ENCODE measurements around the gene GAK. TPM values are rescaled to one million over a fixed set of nuclear protein-coding genes. Genes with fewer than 3 reads are reported as not detected.
A peak's percentile ranks its signal among the peaks of the same experiment; 100 is the strongest.

GAK gene
- total and polyA plus RNA-seq, 10 donors, result 112 to 249 (median 190) TPM

DNA sequence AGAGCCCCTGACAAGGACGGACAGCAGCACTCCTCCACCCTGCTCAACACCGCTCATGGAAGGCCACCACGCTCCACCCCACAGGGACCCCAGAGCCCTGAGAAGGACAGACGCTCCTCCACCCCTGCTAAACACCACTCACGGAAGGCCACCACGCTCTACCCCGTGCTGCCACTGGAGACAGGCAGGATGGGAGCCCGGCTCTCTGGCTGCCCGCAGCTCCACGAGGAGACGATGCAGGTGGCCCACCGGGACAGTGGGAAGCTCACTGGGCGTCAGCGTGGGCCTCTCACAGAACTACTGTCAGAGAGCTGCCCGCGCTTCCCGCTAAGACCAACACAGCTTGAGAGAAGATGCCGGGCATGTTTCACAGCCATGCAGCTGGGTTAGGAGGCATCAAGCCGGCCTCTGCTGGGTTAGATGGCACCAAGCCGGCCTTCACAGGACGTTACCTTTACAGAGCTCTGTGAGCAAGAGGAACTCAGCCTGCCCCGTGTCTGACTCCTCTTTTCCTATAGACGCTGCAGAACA, 20.8 kb downstream of the GAK start:
- Histone ChIP-seq H3K4me1 (peaks cover 8 to 42% (median 25%) of the 10 kb centered on the region in 6 donors), H3K27me3 (replicated peaks in 1 of 7) (no peaks in the 10 kb centered on the region), H3K4me3 (no peak overlapping the region), H3K27ac (no peak overlapping the region), H3K36me3 (peaks cover 0 to 73% (median 44%) of the 10 kb centered on the region in 6 donors), H3K9me3 (no peaks in the 10 kb centered on the region)
- intact Hi-C loops (cut with DNase I; ENCODE audit: low total_unique reads), result no loop called here
- TF ChIP-seq, protein P1, sequence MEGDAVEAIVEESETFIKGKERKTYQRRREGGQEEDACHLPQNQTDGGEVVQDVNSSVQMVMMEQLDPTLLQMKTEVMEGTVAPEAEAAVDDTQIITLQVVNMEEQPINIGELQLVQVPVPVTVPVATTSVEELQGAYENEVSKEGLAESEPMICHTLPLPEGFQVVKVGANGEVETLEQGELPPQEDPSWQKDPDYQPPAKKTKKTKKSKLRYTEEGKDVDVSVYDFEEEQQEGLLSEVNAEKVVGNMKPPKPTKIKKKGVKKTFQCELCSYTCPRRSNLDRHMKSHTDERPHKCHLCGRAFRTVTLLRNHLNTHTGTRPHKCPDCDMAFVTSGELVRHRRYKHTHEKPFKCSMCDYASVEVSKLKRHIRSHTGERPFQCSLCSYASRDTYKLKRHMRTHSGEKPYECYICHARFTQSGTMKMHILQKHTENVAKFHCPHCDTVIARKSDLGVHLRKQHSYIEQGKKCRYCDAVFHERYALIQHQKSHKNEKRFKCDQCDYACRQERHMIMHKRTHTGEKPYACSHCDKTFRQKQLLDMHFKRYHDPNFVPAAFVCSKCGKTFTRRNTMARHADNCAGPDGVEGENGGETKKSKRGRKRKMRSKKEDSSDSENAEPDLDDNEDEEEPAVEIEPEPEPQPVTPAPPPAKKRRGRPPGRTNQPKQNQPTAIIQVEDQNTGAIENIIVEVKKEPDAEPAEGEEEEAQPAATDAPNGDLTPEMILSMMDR (IDR thresholded peaks at IDR 0.05 in 8 of 11, conservative IDR thresholded peaks at IDR 0.05 in 3 of 11), result no peak
- TF ChIP-seq POLR2AphosphoS5 (IDR thresholded peaks at IDR 0.05), result peak in 1 of 3 donors; percentile 10
- peak; percentile 65 for DNase-seq
- WGBS, 5 donors, result 94 to 98% (median 97%) methylated on average over 5 to 23 of the region's 23 CpGs

DNA sequence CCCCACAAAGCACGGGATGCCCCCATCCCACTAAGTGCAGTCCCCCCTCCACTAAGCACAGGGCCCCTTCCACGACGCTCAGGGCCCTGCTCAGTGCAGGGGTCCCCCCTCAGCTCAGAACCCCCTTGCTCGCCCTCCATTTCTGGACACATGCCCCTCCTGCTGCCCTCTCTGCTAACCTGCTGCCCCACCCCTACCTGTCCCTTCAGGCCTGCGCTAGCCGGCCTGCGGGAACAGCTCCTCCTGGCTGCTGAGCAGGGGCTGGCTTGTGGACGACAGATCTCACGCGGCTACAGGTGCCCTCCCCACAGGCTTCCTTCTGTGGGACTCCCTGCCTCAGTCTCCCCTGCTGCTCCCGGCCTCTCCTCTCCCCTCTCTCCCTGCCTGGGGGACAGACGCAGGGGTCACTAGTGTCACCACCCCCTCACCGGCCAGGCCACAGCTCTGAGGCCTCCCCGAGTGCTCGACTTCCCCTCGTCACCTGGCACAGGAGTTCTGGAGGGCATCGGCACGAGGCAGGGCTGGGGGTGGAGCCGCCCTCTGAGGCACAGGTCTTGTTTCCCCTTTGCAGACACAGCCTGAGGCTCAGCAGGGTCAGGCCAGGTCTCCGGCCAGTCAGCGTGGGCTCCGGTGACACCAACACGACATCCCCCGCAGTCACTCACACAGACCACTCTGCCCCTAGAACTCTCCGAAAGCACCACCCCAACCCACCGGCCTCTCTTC, 21.6 kb downstream of the GAK start:
- peaks cover 5 to 35% (median 18%) of the 10 kb centered on the region in 6 donors for H3K4me1 ChIP-seq
- peak in 1 of 3 donors; percentile 42 for TF ChIP-seq POLR2AphosphoS5 (IDR thresholded peaks at IDR 0.05)
- TF ChIP-seq, protein P1 (IDR thresholded peaks at IDR 0.05 in 8 of 11, conservative IDR thresholded peaks at IDR 0.05 in 3 of 11), result no peak
- no peaks in the 10 kb centered on the region for H3K9me3 ChIP-seq
- H3K27me3 ChIP-seq (replicated peaks in 1 of 7), result no peaks in the 10 kb centered on the region
- no peak overlapping the region for H3K27ac ChIP-seq
- 95 to 97% (median 96%) methylated on average over 19 to 26 of the region's 26 CpGs for WGBS, 5 donors
- H3K4me3 ChIP-seq, result no peak overlapping the region
- intact Hi-C loops (cut with DNase I; ENCODE audit: low total_unique reads), result no loop called here
- H3K36me3 ChIP-seq, result peaks cover 0 to 80% (median 44%) of the 10 kb centered on the region in 6 donors
- DNase-seq, result peak; percentile 52

DNA sequence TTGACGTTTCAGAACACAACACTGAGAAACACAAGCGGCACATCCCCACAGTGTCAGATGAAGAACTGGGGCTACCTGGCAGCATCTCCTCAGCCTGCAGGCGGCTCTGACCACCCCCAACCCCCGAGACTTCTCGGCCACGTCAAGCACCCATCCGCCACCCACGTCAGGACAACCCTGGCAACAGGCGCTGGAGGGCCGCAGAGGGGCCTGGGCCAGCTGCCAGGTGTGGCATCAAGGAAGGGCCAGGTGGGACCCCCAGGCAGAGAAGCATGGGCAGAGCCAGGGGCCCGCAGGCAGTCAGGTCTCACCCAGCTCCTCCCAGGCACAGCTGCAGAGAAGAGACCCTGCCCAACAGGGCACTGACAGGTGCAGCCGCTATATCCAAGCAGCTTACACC, 22.3 kb downstream of the GAK start:
- Histone ChIP-seq H3K9me3 (no peaks in the 10 kb centered on the region), H3K4me3 (no peak overlapping the region), H3K27me3 (replicated peaks in 1 of 7) (no peaks in the 10 kb centered on the region), H3K36me3 (peaks cover 0 to 87% (median 47%) of the 10 kb centered on the region in 6 donors), H3K4me1 (peaks cover 0 to 28% (median 12%) of the 10 kb centered on the region in 6 donors), H3K27ac (no peak overlapping the region)
- intact Hi-C loops (cut with DNase I; ENCODE audit: low total_unique reads), result no loop called here
- 94 to 95% (median 95%) methylated on average over 6 to 12 of the region's 12 CpGs for WGBS, 5 donors
- TF ChIP-seq, protein P1 (IDR thresholded peaks at IDR 0.05 in 8 of 11, conservative IDR thresholded peaks at IDR 0.05 in 3 of 11), result no peak
- TF ChIP-seq POLR2AphosphoS5 (IDR thresholded peaks at IDR 0.05) (no peak), POLR2A (IDR thresholded peaks at IDR 0.05) (no peak)
- DNase-seq, result peak; percentile 54

DNA sequence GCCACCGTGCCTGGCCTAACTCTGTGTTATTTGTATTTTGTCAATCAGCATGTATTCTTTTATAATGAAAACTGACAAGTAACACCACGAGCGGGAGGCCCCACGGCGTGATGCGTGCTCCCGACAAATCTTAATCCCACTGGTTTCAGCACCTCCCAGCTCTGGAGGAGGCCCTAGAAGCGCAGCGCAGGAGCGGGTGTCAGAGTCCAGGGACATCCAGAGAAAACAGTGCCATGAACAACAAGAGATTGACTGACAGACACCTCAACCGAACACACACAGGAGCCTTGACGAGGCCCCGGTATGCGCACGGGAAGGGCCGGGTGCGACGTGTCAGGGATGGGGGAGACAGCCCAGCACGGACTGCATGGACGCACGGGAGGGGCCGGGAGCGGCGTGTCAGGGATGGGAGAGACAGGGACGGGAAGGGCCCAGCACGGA, 23.0 kb downstream of the GAK start:
- WGBS, 5 donors, result 95 to 98% (median 96%) methylated on average over 26 of the region's 26 CpGs
- peaks cover 0 to 24% (median 9%) of the 10 kb centered on the region in 6 donors for H3K4me1 ChIP-seq
- no peak overlapping the region for H3K27ac ChIP-seq
- H3K36me3 ChIP-seq, result peaks cover 0 to 94% (median 51%) of the 10 kb centered on the region in 6 donors
- DNase-seq, result no peak
- no peaks in the 10 kb centered on the region for H3K27me3 ChIP-seq (replicated peaks in 1 of 7)
- intact Hi-C loops (cut with DNase I; ENCODE audit: low total_unique reads), result no loop called here
- TF ChIP-seq POLR2A (IDR thresholded peaks at IDR 0.05), result no peak
- TF ChIP-seq POLR2AphosphoS5 (IDR thresholded peaks at IDR 0.05), result peak in 1 of 3 donors; percentile 37
- H3K4me3 ChIP-seq, result no peak overlapping the region
- no peaks in the 10 kb centered on the region for H3K9me3 ChIP-seq

All from spleen (tissue), 11 donors.